K562 (cell line): Measurements from ENCODE around the gene KCNK4. TPM values are rescaled to one million over a fixed set of nuclear protein-coding genes. Genes with fewer than 3 reads are reported as not detected.

Experiments
- C11orf30 ChIP-seq: fragments of 450-650 bp; IDR thresholded peaks from 2 replicates; pipeline ENCODE4 v1.6.1; 2016; ENCODE audit warnings: low read depth, mild to moderate bottlenecking
- CHD4 ChIP-seq: fragments of 200-600 bp; sonication (generic); IDR thresholded peaks from 3 replicates; pipeline ENCODE4 v1.6.1; 2012; ENCODE audit warnings: low read depth, mild to moderate bottlenecking, mixed read lengths, low read length, inconsistent platforms; ENCODE audit not compliant: insufficient read depth, insufficient replicate concordance, poor library complexity, severe bottlenecking
- ETV1 ChIP-seq: fragments of 450-650 bp; conservative IDR thresholded peaks from 2 replicates; pipeline ENCODE4 v1.6.1; 2016; ENCODE audit warnings: missing genetic modification characterization, control low read depth, low read depth, missing compliant biosample characterization
- FOXM1 ChIP-seq, 2 experiments: fragments of 450-650 bp in 1 of 2; sonication (generic) in 1 of 2; formaldehyde crosslinking in 1 of 2; IDR thresholded peaks; 2 replicates each; pipeline versions ENCODE4 v1.6.1 to v1.9.0; 2017 to 2022; ENCODE audit warnings: low read depth in 2 of 2, mild to moderate bottlenecking in 2 of 2, missing genetic modification reagents in 1 of 2, moderate library complexity in 1 of 2
- GABPA ChIP-seq: fragments of 200-800 bp; sonication (Bioruptor generic); conservative IDR thresholded peaks from 2 replicates; pipeline ENCODE4 v1.6.1; 2016; ENCODE audit warnings: low read depth, missing genetic modification characterization, missing compliant biosample characterization
- LCOR ChIP-seq: sonication (generic); formaldehyde crosslinking; IDR thresholded peaks from 2 replicates; pipeline ENCODE4 v1.8.0; 2022; ENCODE audit warnings: mild to moderate bottlenecking, missing genetic modification reagents
- PRDM10 ChIP-seq: fragments of 450-650 bp; IDR thresholded peaks from 2 replicates; pipeline ENCODE4 v1.6.1; 2018; ENCODE audit not compliant: partially characterized antibody
- RBM25 ChIP-seq: fragments of 200-400 bp; formaldehyde crosslinking; IDR thresholded peaks from 2 replicates; pipeline ENCODE4 v1.6.1; 2018; ENCODE audit warnings: low read length, low read depth, moderate library complexity; ENCODE audit not compliant: severe bottlenecking
- ZBTB7A ChIP-seq: IDR thresholded peaks from 2 replicates; pipeline ENCODE4 v1.6.1; 2011; ENCODE audit warnings: low read depth, mild to moderate bottlenecking, low read length, moderate library complexity, borderline replicate concordance; ENCODE audit not compliant: control insufficient read depth
- ZNF232 ChIP-seq: sonication (generic); formaldehyde crosslinking; IDR thresholded peaks from 2 replicates; pipeline ENCODE4 v1.8.0; 2022; ENCODE audit warnings: mild to moderate bottlenecking, missing genetic modification reagents
- ZNF655 ChIP-seq: fragments of 250-450 bp; sonication (Bioruptor Pico); IDR thresholded peaks from 2 replicates; pipeline ENCODE4 v1.5.0; 2021
- ZNF707 ChIP-seq: fragments of 250-450 bp; sonication (Bioruptor Pico); conservative IDR thresholded peaks from 2 replicates; pipeline ENCODE4 v1.8.0; 2022; ENCODE audit warnings: inconsistent platforms, mild to moderate bottlenecking, moderate library complexity
- polyA plus RNA-seq, 8 experiments: library from polyadenylated mRNA; depleted of rRNA in 4 of 8; stranded (reverse) in 5 of 8; unstranded in 3 of 8; fragments of >200 nt; fragmentation: Nextera tagmentation in 2 of 8; fragmentation: Illumina TruSeq in 1 of 8; extraction: Ambion mirVana in 2 of 8; extraction: Trizol in 1 of 8; gene quantifications; 2 replicates each; pipeline versions ENCODE4 v1.2.1 to v1.2.3, GENCODE V29; 2011 to 2014; ENCODE audit warnings: inconsistent platforms in 1 of 8, missing spikeins in 1 of 8
- total RNA-seq, 7 experiments: library from RNA; depleted of rRNA in 6 of 7; stranded (reverse); fragments of >200 nt in 6 of 7; fragmentation: Illumina TruSeq in 2 of 7; extraction: Trizol in 2 of 7; gene quantifications; 2 replicates each; pipeline versions ENCODE4 v1.2.1 to v1.2.3, GENCODE V29; 2011 to 2021; ENCODE audit warnings: low replicate concordance in 1 of 7
- TF ChIP-seq, protein P1 (sequence below): fragments of 450-650 bp; IDR thresholded peaks from one replicate; pipeline ENCODE4 v1.6.1; 2018; ENCODE audit warnings: mild to moderate bottlenecking, moderate library complexity; ENCODE audit not compliant: partially characterized antibody
- TF ChIP-seq, protein P2 (sequence below): fragments of 250-450 bp; sonication (Bioruptor Pico); IDR thresholded peaks from 2 replicates; pipeline ENCODE4 v1.4.0; 2020; ENCODE audit warnings: mild to moderate bottlenecking

The KCNK4 gene
- total and polyA plus RNA-seq, 9 of the 15 experiments (the other 6 are each of a cell fraction or from before 2014, with no cell fraction given): not detected

DNA sequence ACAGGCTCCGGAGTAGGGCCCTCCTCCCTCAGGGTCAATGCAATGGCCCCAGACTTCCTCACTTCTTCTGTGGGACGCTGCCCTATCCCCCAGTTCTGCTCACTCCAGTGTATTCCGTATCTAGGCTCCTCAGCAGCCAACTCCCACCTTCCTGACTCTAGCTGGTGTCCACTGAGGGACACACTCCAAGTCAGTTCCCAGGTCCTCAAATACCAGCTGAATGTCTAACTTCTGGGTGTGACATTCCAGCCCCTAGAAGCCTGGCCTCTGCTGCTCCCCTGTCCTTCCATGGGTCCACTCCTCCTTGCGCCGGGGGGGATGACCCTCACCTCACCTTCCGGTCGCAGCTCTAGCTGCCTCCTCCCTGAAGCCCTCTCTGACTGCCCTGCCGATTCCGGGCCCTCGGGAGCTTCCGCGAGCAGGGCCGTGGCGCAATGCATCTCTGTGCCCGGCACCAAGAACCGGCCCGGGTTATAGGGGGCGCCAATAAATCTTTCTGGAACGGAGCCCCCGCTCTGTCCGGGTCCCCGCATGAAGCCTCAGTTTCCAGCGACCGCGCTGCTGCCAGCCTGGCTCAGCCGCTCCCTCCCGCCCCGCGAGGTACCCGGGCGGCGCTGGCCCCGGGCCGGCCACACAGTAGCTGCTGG lies 22.1 kb upstream of the KCNK4 start (continued):
- TF ChIP-seq ZNF655 (0 out of 2 replicates have a peak, but pooled peaks have one; percentile 31), CHD4 (peak; percentile 10), ZNF707 (CRISPR knock-in tag) (no peak), ZNF232 (CRISPR knock-in tag) (peak; percentile 16; the same call in 1 of the 2 replicates), PRDM10 (peak; percentile 55), LCOR (CRISPR knock-in tag) (no peak), GABPA (tag) (no peak), FOXM1 (IDR thresholded peaks at IDR 0.05; ENCODE audit: low read depth) (no peak), FOXM1 (CRISPR knock-in tag; IDR thresholded peaks at IDR 0.05; ENCODE audit: low read depth) (no peak), ZBTB7A (peak; percentile 48; the same call in 1 of the 2 replicates), C11orf30 (no peak), ETV1 (tag) (peak; percentile 97), RBM25 (no peak)
- TF ChIP-seq, protein P1, sequence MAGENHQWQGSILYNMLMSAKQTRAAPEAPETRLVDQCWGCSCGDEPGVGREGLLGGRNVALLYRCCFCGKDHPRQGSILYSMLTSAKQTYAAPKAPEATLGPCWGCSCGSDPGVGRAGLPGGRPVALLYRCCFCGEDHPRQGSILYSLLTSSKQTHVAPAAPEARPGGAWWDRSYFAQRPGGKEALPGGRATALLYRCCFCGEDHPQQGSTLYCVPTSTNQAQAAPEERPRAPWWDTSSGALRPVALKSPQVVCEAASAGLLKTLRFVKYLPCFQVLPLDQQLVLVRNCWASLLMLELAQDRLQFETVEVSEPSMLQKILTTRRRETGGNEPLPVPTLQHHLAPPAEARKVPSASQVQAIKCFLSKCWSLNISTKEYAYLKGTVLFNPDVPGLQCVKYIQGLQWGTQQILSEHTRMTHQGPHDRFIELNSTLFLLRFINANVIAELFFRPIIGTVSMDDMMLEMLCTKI: no peak
- TF ChIP-seq, protein P2, sequence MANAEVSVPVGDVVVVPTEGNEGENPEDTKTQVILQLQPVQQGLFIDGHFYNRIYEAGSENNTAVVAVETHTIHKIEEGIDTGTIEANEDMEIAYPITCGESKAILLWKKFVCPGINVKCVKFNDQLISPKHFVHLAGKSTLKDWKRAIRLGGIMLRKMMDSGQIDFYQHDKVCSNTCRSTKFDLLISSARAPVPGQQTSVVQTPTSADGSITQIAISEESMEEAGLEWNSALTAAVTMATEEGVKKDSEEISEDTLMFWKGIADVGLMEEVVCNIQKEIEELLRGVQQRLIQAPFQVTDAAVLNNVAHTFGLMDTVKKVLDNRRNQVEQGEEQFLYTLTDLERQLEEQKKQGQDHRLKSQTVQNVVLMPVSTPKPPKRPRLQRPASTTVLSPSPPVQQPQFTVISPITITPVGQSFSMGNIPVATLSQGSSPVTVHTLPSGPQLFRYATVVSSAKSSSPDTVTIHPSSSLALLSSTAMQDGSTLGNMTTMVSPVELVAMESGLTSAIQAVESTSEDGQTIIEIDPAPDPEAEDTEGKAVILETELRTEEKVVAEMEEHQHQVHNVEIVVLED (CRISPR knock-in tag): no peak
